Heart left ventricle (tissue), 16 donors: ENCODE results near the gene AFF3. TPM values are rescaled to one million over a fixed set of nuclear protein-coding genes. Genes with fewer than 3 reads are reported as not detected.

Source experiments
- ATAC-seq, 4 donors: fragments of 200-7000 bp; cut with Tn5 transposase; one replicate each; pipeline ENCODE4 v1.9.1; 2020 to 2022; ENCODE audit warnings: moderate library complexity in 4 of 4, mild to moderate bottlenecking in 3 of 4, moderate number of reproducible peaks in 1 of 4
- DNase-seq, 5 donors: peaks; one replicate each; pipeline ENCODE4 v3.0.0-alpha.2; 2020
- H3K27ac ChIP-seq, 12 donors: fragments of 200-600 bp; sonication (generic) in 4 of 12; one replicate each; pipeline versions ENCODE4 v1.5.0 to v1.8.0; 2016 to 2022; ENCODE audit warnings: mild to moderate bottlenecking in 2 of 12
- H3K27me3 ChIP-seq, 9 donors: fragments of 200-600 bp; sonication (generic) in 2 of 9; one replicate each; pipeline versions ENCODE4 v1.5.1 to v1.8.0; 2016 to 2022; ENCODE audit warnings: mild to moderate bottlenecking in 3 of 9
- H3K36me3 ChIP-seq, 9 donors: fragments of 200-600 bp; sonication (generic) in 2 of 9; one replicate each; pipeline versions ENCODE4 v1.5.0 to v1.8.0; 2018 to 2022; ENCODE audit warnings: mild to moderate bottlenecking in 2 of 9
- H3K4me1 ChIP-seq, 12 donors: fragments of 200-600 bp; sonication (generic) in 4 of 12; one replicate each; pipeline versions ENCODE4 v1.5.0 to v1.8.0; 2016 to 2022; ENCODE audit warnings: mild to moderate bottlenecking in 3 of 12
- H3K4me3 ChIP-seq, 12 donors: fragments of 200-600 bp; sonication (generic) in 4 of 12; one replicate each; pipeline versions ENCODE4 v1.5.0 to v1.8.0; 2017 to 2022; ENCODE audit warnings: mild to moderate bottlenecking in 9 of 12, moderate library complexity in 4 of 12
- H3K9me3 ChIP-seq, 12 donors: fragments of 200-600 bp; sonication (generic) in 4 of 12; one replicate each; pipeline versions ENCODE4 v1.5.0 to v1.8.0; 2016 to 2022; ENCODE audit warnings: mild to moderate bottlenecking in 1 of 12
- POLR2A ChIP-seq, 2 donors: fragments of 450-650 bp; IDR thresholded peaks; one replicate each; pipeline ENCODE4 v1.6.1; 2017; ENCODE audit warnings: antibody characterized with exemption in 2 of 2, mild to moderate bottlenecking in 2 of 2, moderate library complexity in 2 of 2
- WGBS, 4 donors: extraction: QIAGEN DNeasy Blood & Tissue Kit in 2 of 4; methylation state at CpG; one replicate each; pipeline versions ENCODE4 v1.1.5 to v1.1.7; 2013 to 2018; 5-methylcytosine and 5-hydroxymethylcytosine counted together
- intact Hi-C, 10 donors: fragments of 100-400 bp; cut with DNase I; formaldehyde crosslinking; loops; one replicate each; pipeline versions ENCODE4 v1.11.1 to v1.14.2; 2022
- polyA plus RNA-seq, 2 donors: library from polyadenylated mRNA; stranded (reverse); fragments of 200-250 nt; gene quantifications; one replicate each; pipeline ENCODE4 v1.2.3, GENCODE V29; 2013
- total RNA-seq, 9 donors: library from RNA; depleted of rRNA in 2 of 9; stranded (reverse); fragments of >200 nt in 2 of 9; fragmentation: NEBNext Ultra II Directional in 3 of 9; extraction: Animal tissue kit (Norgen Biotek cat#: 25700) in 3 of 9; gene quantifications; one replicate each; pipeline versions ENCODE4 v1.1.0 to v1.2.4, GENCODE V29; 2016 to 2023
- TF ChIP-seq, protein P1 (sequence below), 12 donors: fragments of 200-600 bp; sonication (generic) in 4 of 12; IDR thresholded peaks; one replicate each; pipeline versions ENCODE4 v1.5.0 to v1.8.0; 2018 to 2022; ENCODE audit warnings: antibody characterized with exemption in 12 of 12, mild to moderate bottlenecking in 5 of 12
- donor health status: ischemic (EF 13 %, LVEDD 7.1; RV severe dilation, severe dysfunction).
- donor health status: healthy with polysubstance abuse.
- donor health status: DM: no; HTN: yes; CAD: no.
- donor health status: DM: no; HTN: no; CAD: no.
- donor health status: ischemic (EF 25% LVEDD 6.9; RV normal size, moderate dysfunction).
- donor health status: ischemic (EF 25% LVEDD 5.7; RV mildly dilated, moderate dysfunction).
- donor health status: healthy.
- donor health status: DM: yes; HTN: yes; CAD: no.
- donor health status: ischemic (EF 35%, LVEDD 5.7; RV mildly dilated, moderate dysfunction).
- donor health status: nonischemic (EF 11% LVEDD 7.7; RV severe dilation, severe dysfunction).
- donor health status: DM: yes; HTN: yes; CAD: no.
- donor health status: PGD.
- donor health status: ischemic (EF 29% LVEDD 5.4; RV normal size, mild dysfunction).
- donor health status: nonischemic (EF 23%, LVEDD 6.1; RV moderate dilation, normal function).

AFF3 gene
- total and polyA plus RNA-seq, 11 donors, result 1.3 to 15.5 (median 4.7) TPM

DNA sequence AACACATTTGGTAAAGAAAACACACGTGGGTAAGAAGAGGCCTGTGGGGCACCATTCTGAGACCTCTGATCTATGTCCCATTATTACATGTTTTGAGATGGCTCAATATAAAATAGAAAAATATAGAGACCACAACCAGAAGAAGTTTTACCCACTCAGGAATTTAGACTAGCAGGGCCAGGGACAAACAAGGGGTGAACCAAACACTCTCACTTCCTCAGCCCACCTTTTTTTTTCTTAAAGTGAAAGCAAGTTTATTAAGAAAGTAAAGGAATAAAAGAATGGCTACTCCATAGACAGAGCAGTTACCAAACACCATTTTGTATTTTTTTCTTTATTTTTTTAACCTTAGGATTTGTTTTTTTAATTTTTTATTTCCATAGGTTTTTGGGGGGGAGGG, 533.5 kb downstream of the AFF3 start:
- Histone ChIP-seq H3K4me1 (peaks cover 0 to 15% (median 0%) of the 10 kb centered on the region in 12 donors), H3K36me3 (no peaks in the 10 kb centered on the region), H3K27me3 (no peaks in the 10 kb centered on the region), H3K27ac (no peak overlapping the region), H3K9me3 (no peaks in the 10 kb centered on the region), H3K4me3 (no peak overlapping the region)
- intact Hi-C loops, result no loop called here
- ATAC-seq, result no peak
- no peak for DNase-seq
- TF ChIP-seq, protein P1, sequence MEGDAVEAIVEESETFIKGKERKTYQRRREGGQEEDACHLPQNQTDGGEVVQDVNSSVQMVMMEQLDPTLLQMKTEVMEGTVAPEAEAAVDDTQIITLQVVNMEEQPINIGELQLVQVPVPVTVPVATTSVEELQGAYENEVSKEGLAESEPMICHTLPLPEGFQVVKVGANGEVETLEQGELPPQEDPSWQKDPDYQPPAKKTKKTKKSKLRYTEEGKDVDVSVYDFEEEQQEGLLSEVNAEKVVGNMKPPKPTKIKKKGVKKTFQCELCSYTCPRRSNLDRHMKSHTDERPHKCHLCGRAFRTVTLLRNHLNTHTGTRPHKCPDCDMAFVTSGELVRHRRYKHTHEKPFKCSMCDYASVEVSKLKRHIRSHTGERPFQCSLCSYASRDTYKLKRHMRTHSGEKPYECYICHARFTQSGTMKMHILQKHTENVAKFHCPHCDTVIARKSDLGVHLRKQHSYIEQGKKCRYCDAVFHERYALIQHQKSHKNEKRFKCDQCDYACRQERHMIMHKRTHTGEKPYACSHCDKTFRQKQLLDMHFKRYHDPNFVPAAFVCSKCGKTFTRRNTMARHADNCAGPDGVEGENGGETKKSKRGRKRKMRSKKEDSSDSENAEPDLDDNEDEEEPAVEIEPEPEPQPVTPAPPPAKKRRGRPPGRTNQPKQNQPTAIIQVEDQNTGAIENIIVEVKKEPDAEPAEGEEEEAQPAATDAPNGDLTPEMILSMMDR (IDR thresholded peaks at IDR 0.05), result no peak
- no peak for TF ChIP-seq POLR2A (IDR thresholded peaks at IDR 0.05)
- 26 to 82% (median 58%) methylated on average over 1 of the region's 1 CpG for whole genome bisulfite sequencing, 4 donors

DNA sequence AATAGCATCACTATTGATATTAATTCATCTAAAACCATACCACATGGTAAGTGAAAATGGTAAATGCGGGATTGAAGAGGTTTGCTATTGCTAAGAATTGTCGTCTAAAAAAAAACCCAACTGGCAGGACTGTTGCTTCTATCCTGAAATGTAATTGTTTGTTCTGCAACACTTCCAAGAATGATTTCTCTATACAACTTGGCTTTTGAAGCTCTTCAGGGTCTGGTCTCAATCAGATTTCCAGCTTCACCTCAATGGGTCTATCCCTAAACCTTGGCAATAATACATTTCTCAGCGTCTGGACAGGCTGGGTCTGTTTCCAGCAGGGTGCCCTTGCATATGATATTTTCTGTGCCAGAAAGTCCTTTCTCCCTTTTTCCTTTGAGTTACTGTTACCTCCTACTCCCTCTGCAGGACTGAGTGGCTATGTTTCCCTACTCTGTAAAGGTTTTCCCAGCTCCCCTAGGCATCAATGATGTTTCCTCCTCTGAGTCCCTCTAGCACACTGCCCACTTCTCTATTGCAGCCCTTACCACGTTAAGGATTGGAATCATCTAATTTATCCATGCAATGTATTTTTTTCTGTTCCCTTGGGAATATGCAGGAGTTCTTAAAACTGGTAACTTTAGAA, 534.4 kb downstream of the AFF3 start:
- Histone ChIP-seq H3K9me3 (no peaks in the 10 kb centered on the region), H3K36me3 (no peaks in the 10 kb centered on the region), H3K4me1 (peaks cover 0 to 15% (median 0%) of the 10 kb centered on the region in 12 donors), H3K27ac (no peak overlapping the region), H3K4me3 (no peak overlapping the region), H3K27me3 (no peaks in the 10 kb centered on the region)
- intact Hi-C loops, result no loop called here
- TF ChIP-seq, protein P1 (IDR thresholded peaks at IDR 0.05), result peak in 1 of 12 donors; percentile 21
- TF ChIP-seq POLR2A (IDR thresholded peaks at IDR 0.05), result no peak
- WGBS, 4 donors, result 43 to 54% (median 51%) methylated on average over 4 of the region's 4 CpGs
- DNase-seq (no peak), ATAC-seq (peak in 1 of 4 donors; percentile 12)

DNA sequence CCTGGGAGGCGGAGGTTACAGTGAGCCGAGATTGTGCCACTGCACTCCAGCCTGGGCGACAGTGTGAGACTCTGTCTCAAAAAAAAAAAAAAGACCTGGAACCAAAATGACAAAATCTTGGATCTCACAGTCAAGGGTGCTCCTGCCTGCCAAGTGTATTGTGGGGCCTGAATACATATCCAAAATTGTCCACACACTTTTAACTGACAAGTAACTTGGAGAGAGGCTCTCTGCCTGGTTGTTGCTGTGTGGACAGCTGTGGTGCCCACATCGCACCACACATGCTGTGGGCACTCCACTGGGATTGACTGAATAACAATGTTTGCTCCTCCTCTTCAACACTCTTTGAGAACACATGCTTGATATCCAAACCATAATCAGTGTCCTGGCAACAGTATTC, 534.9 kb downstream of the AFF3 start:
- no peaks in the 10 kb centered on the region for H3K9me3 ChIP-seq
- DNase-seq, result no peak
- intact Hi-C loops, result no loop called here
- H3K27ac ChIP-seq, result no peak overlapping the region
- H3K4me3 ChIP-seq, result no peak overlapping the region
- peak in 3 of 4 donors; percentile 52 to 81 (median 68) for ATAC-seq
- H3K36me3 ChIP-seq, result no peaks in the 10 kb centered on the region
- TF ChIP-seq, protein P1 (IDR thresholded peaks at IDR 0.05), result no peak
- no peak for TF ChIP-seq POLR2A (IDR thresholded peaks at IDR 0.05)
- H3K4me1 ChIP-seq, result peaks cover 0 to 15% (median 0%) of the 10 kb centered on the region in 12 donors
- H3K27me3 ChIP-seq, result no peaks in the 10 kb centered on the region
- 59 to 63% (median 62%) methylated on average over 4 of the region's 4 CpGs for WGBS, 4 donors

DNA sequence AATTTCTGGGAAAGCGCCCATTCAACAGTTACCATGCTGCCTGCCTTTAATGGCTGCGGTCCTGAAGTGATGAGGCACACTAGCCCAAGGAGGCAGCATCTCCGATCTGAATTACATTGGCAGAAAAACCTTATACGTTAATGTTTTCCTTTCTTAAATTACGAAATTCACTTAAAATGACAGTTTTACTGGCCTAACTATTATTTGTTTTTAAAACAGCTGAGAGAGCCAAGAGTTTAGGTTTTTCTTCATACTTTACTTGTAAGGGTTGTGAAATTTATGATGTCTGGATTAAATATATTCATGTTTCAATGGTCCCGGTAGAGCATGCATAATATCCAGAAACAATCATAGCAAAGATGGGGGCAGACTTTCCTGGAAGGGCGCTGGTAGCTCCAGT, 537.4 kb downstream of the AFF3 start:
- H3K4me3 ChIP-seq, result no peak overlapping the region
- no peak for ATAC-seq

More for the DNA sequence above, 537.4 kb downstream of the AFF3 start:
- no peaks in the 10 kb centered on the region for H3K36me3 ChIP-seq
- TF ChIP-seq POLR2A (IDR thresholded peaks at IDR 0.05), result no peak
- TF ChIP-seq, protein P1 (IDR thresholded peaks at IDR 0.05), result no peak
- WGBS, 4 donors, result 90 to 94% (median 91%) methylated on average over 7 of the region's 7 CpGs
- no peak for DNase-seq
- no peaks in the 10 kb centered on the region for H3K27me3 ChIP-seq
- peaks cover 0 to 15% (median 0%) of the 10 kb centered on the region in 12 donors for H3K4me1 ChIP-seq
- intact Hi-C loops, result no loop called here
- no peak overlapping the region for H3K27ac ChIP-seq
- H3K9me3 ChIP-seq, result no peaks in the 10 kb centered on the region
